ENCODE measurements around the gene AGTRAP.

DNA sequence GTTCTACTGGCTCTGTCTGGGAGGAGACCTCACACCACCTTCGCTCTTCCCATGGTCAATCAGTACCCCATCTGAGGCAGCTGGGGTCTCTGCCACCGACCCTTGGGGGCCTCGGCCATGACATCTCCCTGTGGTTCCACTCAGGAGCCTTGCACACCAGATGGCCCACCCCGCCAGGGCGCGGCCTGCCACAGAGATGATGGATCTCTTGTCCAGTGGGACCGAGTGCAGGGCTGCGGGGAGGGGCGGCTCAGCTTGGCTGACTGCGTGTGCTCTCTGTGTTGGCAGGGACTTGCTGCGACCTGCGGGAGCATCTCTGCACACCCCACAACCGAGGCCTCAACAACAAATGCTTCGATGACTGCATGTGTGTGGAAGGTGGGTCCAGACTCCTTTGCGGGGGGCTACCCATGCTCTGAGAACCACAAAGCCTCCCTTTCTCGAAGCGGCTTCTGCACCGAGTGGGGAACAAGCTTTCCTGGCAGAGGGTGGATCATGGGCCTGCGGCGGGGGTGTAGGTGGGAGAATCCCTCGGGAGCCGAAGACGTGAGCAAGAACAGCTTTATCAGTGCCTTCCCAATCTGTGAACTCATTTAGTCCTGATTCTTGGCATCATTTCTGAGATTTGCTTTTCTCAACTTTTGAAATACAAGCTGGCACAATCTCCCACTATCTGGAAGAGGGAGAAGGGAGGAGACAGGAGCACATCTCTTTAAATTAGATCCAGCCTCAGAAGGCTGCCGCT is 20.9 kb upstream of the AGTRAP start:
- no peak for TF ChIP-seq CTCF (conservative IDR thresholded peaks at IDR 0.05; ENCODE audit: low read depth, low read length)
- no peak for TF ChIP-seq EZH2 (IDR thresholded peaks at IDR 0.05; ENCODE audit: borderline replicate concordance, low read depth, low read length, poor library complexity, severe bottlenecking)
